Liver (tissue), 9 donors: ENCODE measurements around the gene CCDC28B. TPM values are rescaled to one million over a fixed set of nuclear protein-coding genes. Genes with fewer than 3 reads are reported as not detected.

Experiments
- DNase-seq: peaks from one replicate; pipeline ENCODE4 v3.0.0-alpha.2; 2017; ENCODE audit warnings: low spot score
- H3K27ac ChIP-seq, 2 donors: one replicate each; pipeline ENCODE4 v1.7.0; 2013; ENCODE audit warnings: inconsistent platforms in 2 of 2, low read length in 2 of 2, control low read depth in 1 of 2, low read depth in 1 of 2, mild to moderate bottlenecking in 1 of 2
- H3K27me3 ChIP-seq, 4 donors: one replicate each; pipeline versions ENCODE4 v1.6.1 to v1.7.0; 2013; ENCODE audit warnings: low read length in 3 of 4, inconsistent platforms in 1 of 4, mild to moderate bottlenecking in 1 of 4, moderate library complexity in 1 of 4; ENCODE audit not compliant: control insufficient read depth in 4 of 4, insufficient read depth in 4 of 4
- H3K36me3 ChIP-seq, 4 donors: one replicate each; pipeline versions ENCODE4 v1.6.1 to v1.7.0; 2013; ENCODE audit warnings: low read length in 3 of 4, mild to moderate bottlenecking in 3 of 4, low read depth in 1 of 4, moderate library complexity in 1 of 4; ENCODE audit not compliant: control insufficient read depth in 4 of 4, insufficient read depth in 3 of 4
- H3K4me1 ChIP-seq, 4 donors: one replicate each; pipeline versions ENCODE4 v1.6.1 to v1.7.0; 2013; ENCODE audit warnings: low read length in 3 of 4, mild to moderate bottlenecking in 3 of 4, moderate library complexity in 1 of 4; ENCODE audit not compliant: control insufficient read depth in 4 of 4, insufficient read depth in 4 of 4
- H3K4me3 ChIP-seq, 3 donors: one replicate each; pipeline versions ENCODE4 v1.6.1 to v1.7.0; 2013; ENCODE audit warnings: low read length in 3 of 3, control low read depth in 1 of 3, low read depth in 1 of 3, mild to moderate bottlenecking in 1 of 3
- H3K9ac ChIP-seq, 2 donors: one replicate each; pipeline ENCODE4 v1.7.0; 2013; ENCODE audit warnings: low read length in 2 of 2, mild to moderate bottlenecking in 2 of 2, moderate library complexity in 2 of 2, control low read depth in 1 of 2, low read depth in 1 of 2
- H3K9me3 ChIP-seq, 4 donors: one replicate each; pipeline versions ENCODE4 v1.6.1 to v1.7.0; 2013; ENCODE audit warnings: low read length in 3 of 4; ENCODE audit not compliant: control insufficient read depth in 4 of 4
- EGR1 ChIP-seq, 2 donors: IDR thresholded peaks; 2 replicates each; pipeline ENCODE4 v1.6.1; 2016 to 2018; ENCODE audit warnings: antibody characterized with exemption in 2 of 2, low read depth in 2 of 2
- FOXA1 ChIP-seq: IDR thresholded peaks from 2 replicates; pipeline ENCODE4 v1.6.1; 2016; ENCODE audit warnings: antibody characterized with exemption
- FOXA2 ChIP-seq: IDR thresholded peaks from 2 replicates; pipeline ENCODE4 v1.6.1; 2016; ENCODE audit warnings: antibody characterized with exemption
- GABPA ChIP-seq, 2 donors: IDR thresholded peaks in 1 of 2; conservative IDR thresholded peaks in 1 of 2; 2 replicates each; pipeline ENCODE4 v1.6.1; 2016; ENCODE audit warnings: antibody characterized with exemption in 2 of 2, mild to moderate bottlenecking in 1 of 2, moderate library complexity in 1 of 2
- HNF4A ChIP-seq, 2 donors: conservative IDR thresholded peaks; 2 replicates each; pipeline ENCODE4 v1.6.1; 2016; ENCODE audit warnings: antibody characterized with exemption in 2 of 2, mild to moderate bottlenecking in 2 of 2
- JUND ChIP-seq, 2 donors: IDR thresholded peaks; 2 replicates each; pipeline ENCODE4 v1.6.1; 2016; ENCODE audit warnings: antibody characterized with exemption in 2 of 2
- NR2F2 ChIP-seq: IDR thresholded peaks from 2 replicates; pipeline ENCODE4 v1.6.1; 2016; ENCODE audit warnings: antibody characterized with exemption
- RAD21 ChIP-seq, 2 donors: IDR thresholded peaks; 2 replicates each; pipeline ENCODE4 v1.6.1; 2016; ENCODE audit warnings: antibody characterized with exemption in 2 of 2, mild to moderate bottlenecking in 2 of 2
- RXRA ChIP-seq, 2 donors: IDR thresholded peaks; 2 replicates each; pipeline ENCODE4 v1.6.1; 2017 to 2018; ENCODE audit warnings: antibody characterized with exemption in 2 of 2, mild to moderate bottlenecking in 1 of 2
- SP1 ChIP-seq: IDR thresholded peaks from 2 replicates; pipeline ENCODE4 v1.6.1; 2018; ENCODE audit warnings: antibody characterized with exemption, mild to moderate bottlenecking
- TAF1 ChIP-seq: conservative IDR thresholded peaks from 2 replicates; pipeline ENCODE4 v1.6.1; 2016; ENCODE audit warnings: antibody characterized with exemption, mild to moderate bottlenecking
- YY1 ChIP-seq: IDR thresholded peaks from 2 replicates; pipeline ENCODE4 v1.6.1; 2016; ENCODE audit warnings: antibody characterized with exemption, mild to moderate bottlenecking
- WGBS: extraction: QIAGEN DNeasy Blood & Tissue Kit; methylation state at CpG from one replicate; pipeline ENCODE4 v1.1.7; 2013; 5-methylcytosine and 5-hydroxymethylcytosine counted together
- polyA plus RNA-seq, 2 donors: library from polyadenylated mRNA; stranded (reverse) in 1 of 2; unstranded in 1 of 2; fragments of 200-250 nt in 1 of 2; fragments of >200 nt in 1 of 2; fragmentation: Nextera tagmentation in 1 of 2; extraction: Ambion mirVana in 1 of 2; gene quantifications; one replicate each; pipeline versions ENCODE4 v1.2.1 to v1.2.3, GENCODE V29; 2013 to 2015
- total RNA-seq, 2 donors: library from RNA; depleted of rRNA; stranded (reverse); fragments of >200 nt; gene quantifications; one replicate each; pipeline ENCODE4 v1.2.3, GENCODE V29; 2014
- TF ChIP-seq, protein P1 (sequence below): IDR thresholded peaks from 2 replicates; pipeline ENCODE4 v1.6.1; 2016; ENCODE audit warnings: antibody characterized with exemption
- TF ChIP-seq, protein P2 (sequence below): IDR thresholded peaks from 2 replicates; pipeline ENCODE4 v1.6.1; 2016; ENCODE audit warnings: antibody characterized with exemption
- TF ChIP-seq, protein P3 (sequence below): fragments of 150-350 bp; IDR thresholded peaks from 2 replicates; pipeline ENCODE4 v1.5.1; 2017; ENCODE audit warnings: improper control_type of control experiment, low read depth, low read length; ENCODE audit not compliant: missing input control
- TF ChIP-seq, protein P4 (sequence below): IDR thresholded peaks from 2 replicates; pipeline ENCODE4 v1.6.1; 2016; ENCODE audit warnings: antibody characterized with exemption
- TF ChIP-seq, protein P5 (sequence below): IDR thresholded peaks from 2 replicates; pipeline ENCODE4 v1.6.1; 2016; ENCODE audit warnings: antibody characterized with exemption, mild to moderate bottlenecking
- donor health status: healthy.
- donor health status: healthy.
- donor health status: healthy.
- donor health status: healthy.
- donor health status: healthy.

The CCDC28B gene
- total and polyA plus RNA-seq, 4 donors: 0.75 to 20.6 (median 1.0) TPM

DNA sequence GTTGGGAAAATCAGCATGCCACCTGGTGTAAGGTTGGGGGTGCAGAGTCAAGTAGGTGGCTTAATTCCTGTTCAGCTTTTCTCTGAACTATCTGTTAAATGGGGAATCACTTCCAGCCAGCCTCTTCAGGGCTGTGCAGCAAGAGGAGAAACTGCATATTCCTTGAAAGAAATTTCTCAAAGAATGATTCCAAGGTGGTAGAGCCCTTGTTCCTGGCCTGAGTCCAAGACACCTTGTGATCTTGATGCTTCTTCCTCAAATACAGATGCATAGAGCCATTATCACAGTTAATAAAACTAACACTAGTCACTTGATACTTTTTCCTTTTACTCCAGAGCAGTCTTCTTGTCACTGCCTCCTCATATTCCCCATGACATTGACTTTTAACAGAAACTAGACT lies 15.7 kb upstream of the CCDC28B start (continued):
- TF ChIP-seq EGR1 (IDR thresholded peaks at IDR 0.05; ENCODE audit: low read depth in 2 of 2) (no peak), YY1 (no peak), RXRA (IDR thresholded peaks at IDR 0.05) (no peak)

DNA sequence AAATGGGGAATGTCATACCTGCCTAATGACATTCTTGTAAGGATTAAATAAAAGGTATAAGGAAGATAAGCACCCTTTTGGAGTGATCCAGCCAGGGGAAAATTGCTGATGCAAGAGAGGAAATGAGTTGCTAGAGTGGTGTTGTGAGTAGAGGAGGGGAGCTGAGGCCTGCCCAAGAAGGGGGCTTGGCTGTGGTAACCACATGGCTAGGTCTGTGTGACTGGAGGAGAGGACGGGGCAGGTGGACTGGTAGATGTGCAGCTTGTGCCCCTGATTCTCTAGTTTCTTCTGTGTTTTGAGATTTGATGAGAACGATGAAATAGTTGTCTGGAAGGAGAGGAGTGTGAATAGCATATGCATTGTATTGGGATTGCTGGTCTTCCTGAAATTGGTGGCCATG lies 14.3 kb upstream of the CCDC28B start:
- no peaks in the 10 kb centered on the region for H3K27me3 ChIP-seq
- no peak overlapping the region for H3K4me3 ChIP-seq
- H3K4me1 ChIP-seq: peaks cover 4 to 14% (median 7%) of the 10 kb centered on the region in 4 donors
- H3K9me3 ChIP-seq: no peaks in the 10 kb centered on the region
- WGBS: 92% methylated on average over 2 of the region's 2 CpGs
- no peak overlapping the region for H3K9ac ChIP-seq
- H3K36me3 ChIP-seq: peaks cover 17 to 60% (median 53%) of the 10 kb centered on the region in 4 donors
- no peak overlapping the region for H3K27ac ChIP-seq
- DNase-seq: no peak
- TF ChIP-seq, protein P1, sequence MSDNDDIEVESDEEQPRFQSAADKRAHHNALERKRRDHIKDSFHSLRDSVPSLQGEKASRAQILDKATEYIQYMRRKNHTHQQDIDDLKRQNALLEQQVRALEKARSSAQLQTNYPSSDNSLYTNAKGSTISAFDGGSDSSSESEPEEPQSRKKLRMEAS: no peak
- TF ChIP-seq EGR1 (IDR thresholded peaks at IDR 0.05; ENCODE audit: low read depth in 2 of 2): no peak
- TF ChIP-seq, protein P2, sequence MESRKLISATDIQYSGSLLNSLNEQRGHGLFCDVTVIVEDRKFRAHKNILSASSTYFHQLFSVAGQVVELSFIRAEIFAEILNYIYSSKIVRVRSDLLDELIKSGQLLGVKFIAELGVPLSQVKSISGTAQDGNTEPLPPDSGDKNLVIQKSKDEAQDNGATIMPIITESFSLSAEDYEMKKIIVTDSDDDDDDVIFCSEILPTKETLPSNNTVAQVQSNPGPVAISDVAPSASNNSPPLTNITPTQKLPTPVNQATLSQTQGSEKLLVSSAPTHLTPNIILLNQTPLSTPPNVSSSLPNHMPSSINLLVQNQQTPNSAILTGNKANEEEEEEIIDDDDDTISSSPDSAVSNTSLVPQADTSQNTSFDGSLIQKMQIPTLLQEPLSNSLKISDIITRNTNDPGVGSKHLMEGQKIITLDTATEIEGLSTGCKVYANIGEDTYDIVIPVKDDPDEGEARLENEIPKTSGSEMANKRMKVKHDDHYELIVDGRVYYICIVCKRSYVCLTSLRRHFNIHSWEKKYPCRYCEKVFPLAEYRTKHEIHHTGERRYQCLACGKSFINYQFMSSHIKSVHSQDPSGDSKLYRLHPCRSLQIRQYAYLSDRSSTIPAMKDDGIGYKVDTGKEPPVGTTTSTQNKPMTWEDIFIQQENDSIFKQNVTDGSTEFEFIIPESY: no peak
- TF ChIP-seq, protein P3, sequence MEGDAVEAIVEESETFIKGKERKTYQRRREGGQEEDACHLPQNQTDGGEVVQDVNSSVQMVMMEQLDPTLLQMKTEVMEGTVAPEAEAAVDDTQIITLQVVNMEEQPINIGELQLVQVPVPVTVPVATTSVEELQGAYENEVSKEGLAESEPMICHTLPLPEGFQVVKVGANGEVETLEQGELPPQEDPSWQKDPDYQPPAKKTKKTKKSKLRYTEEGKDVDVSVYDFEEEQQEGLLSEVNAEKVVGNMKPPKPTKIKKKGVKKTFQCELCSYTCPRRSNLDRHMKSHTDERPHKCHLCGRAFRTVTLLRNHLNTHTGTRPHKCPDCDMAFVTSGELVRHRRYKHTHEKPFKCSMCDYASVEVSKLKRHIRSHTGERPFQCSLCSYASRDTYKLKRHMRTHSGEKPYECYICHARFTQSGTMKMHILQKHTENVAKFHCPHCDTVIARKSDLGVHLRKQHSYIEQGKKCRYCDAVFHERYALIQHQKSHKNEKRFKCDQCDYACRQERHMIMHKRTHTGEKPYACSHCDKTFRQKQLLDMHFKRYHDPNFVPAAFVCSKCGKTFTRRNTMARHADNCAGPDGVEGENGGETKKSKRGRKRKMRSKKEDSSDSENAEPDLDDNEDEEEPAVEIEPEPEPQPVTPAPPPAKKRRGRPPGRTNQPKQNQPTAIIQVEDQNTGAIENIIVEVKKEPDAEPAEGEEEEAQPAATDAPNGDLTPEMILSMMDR: no peak

DNA sequence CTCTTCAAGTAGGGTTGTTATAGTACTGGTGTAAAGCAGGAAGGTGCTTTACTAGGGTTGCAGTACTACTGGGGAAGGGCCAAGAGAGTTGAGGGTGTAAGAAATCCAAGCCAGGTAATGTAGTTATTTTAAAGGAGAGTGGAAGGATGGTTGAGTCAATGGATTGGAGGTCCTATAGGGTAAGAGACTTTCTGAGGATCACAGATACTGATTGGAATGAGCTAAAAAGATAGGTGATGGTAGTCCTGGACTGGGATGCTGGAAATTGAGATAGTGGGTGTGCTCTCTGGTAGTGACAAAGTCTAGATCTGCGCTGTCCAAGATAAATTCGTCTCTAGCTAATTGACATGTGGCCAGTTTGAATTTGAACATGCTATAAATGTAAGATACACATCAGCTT lies 13.9 kb upstream of the CCDC28B start:
- Histone ChIP-seq H3K4me1 (peaks cover 0 to 10% (median 3%) of the 10 kb centered on the region in 4 donors), H3K27me3 (no peaks in the 10 kb centered on the region), H3K9me3 (no peaks in the 10 kb centered on the region), H3K9ac (no peak overlapping the region), H3K4me3 (no peak overlapping the region), H3K27ac (no peak overlapping the region), H3K36me3 (peaks cover 21 to 64% (median 57%) of the 10 kb centered on the region in 4 donors)
- no peak for TF ChIP-seq FOXA2
- TF ChIP-seq SP1: no peak
- TF ChIP-seq NR2F2: no peak
- TF ChIP-seq, protein P2: no peak
- TF ChIP-seq, protein P4, sequence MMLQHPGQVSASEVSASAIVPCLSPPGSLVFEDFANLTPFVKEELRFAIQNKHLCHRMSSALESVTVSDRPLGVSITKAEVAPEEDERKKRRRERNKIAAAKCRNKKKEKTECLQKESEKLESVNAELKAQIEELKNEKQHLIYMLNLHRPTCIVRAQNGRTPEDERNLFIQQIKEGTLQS: no peak
- TF ChIP-seq TAF1: no peak
- TF ChIP-seq, protein P3: no peak
- TF ChIP-seq HNF4A (conservative IDR thresholded peaks at IDR 0.05): no peak
- TF ChIP-seq FOXA1: no peak
- no peak for TF ChIP-seq GABPA (IDR thresholded peaks at IDR 0.05 in 1 of 2, conservative IDR thresholded peaks at IDR 0.05 in 1 of 2)
- TF ChIP-seq, protein P5, sequence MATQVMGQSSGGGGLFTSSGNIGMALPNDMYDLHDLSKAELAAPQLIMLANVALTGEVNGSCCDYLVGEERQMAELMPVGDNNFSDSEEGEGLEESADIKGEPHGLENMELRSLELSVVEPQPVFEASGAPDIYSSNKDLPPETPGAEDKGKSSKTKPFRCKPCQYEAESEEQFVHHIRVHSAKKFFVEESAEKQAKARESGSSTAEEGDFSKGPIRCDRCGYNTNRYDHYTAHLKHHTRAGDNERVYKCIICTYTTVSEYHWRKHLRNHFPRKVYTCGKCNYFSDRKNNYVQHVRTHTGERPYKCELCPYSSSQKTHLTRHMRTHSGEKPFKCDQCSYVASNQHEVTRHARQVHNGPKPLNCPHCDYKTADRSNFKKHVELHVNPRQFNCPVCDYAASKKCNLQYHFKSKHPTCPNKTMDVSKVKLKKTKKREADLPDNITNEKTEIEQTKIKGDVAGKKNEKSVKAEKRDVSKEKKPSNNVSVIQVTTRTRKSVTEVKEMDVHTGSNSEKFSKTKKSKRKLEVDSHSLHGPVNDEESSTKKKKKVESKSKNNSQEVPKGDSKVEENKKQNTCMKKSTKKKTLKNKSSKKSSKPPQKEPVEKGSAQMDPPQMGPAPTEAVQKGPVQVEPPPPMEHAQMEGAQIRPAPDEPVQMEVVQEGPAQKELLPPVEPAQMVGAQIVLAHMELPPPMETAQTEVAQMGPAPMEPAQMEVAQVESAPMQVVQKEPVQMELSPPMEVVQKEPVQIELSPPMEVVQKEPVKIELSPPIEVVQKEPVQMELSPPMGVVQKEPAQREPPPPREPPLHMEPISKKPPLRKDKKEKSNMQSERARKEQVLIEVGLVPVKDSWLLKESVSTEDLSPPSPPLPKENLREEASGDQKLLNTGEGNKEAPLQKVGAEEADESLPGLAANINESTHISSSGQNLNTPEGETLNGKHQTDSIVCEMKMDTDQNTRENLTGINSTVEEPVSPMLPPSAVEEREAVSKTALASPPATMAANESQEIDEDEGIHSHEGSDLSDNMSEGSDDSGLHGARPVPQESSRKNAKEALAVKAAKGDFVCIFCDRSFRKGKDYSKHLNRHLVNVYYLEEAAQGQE: no peak
- TF ChIP-seq RAD21 (IDR thresholded peaks at IDR 0.05): no peak
- TF ChIP-seq JUND (IDR thresholded peaks at IDR 0.05): no peak
- DNase-seq: no peak
- WGBS: 59% methylated on average over 2 of the region's 2 CpGs
